HG03060 (cell line): Measurements from ENCODE around the gene TIMP3.
"Not testable (repeated sequence)": the region's sequence is repeated elsewhere in the genome, so short reads cannot be mapped to it uniquely, and the experiment has no call there.

ENCODE experiments used
- ATAC-seq: cut with Tn5 transposase; IDR thresholded peaks from one replicate; pipeline ENCODE4 v1.9.1; 2021; ENCODE audit warnings: low read depth, moderate number of reproducible peaks; ENCODE audit not compliant: unreplicated experiment

Gene TIMP3

DNA sequence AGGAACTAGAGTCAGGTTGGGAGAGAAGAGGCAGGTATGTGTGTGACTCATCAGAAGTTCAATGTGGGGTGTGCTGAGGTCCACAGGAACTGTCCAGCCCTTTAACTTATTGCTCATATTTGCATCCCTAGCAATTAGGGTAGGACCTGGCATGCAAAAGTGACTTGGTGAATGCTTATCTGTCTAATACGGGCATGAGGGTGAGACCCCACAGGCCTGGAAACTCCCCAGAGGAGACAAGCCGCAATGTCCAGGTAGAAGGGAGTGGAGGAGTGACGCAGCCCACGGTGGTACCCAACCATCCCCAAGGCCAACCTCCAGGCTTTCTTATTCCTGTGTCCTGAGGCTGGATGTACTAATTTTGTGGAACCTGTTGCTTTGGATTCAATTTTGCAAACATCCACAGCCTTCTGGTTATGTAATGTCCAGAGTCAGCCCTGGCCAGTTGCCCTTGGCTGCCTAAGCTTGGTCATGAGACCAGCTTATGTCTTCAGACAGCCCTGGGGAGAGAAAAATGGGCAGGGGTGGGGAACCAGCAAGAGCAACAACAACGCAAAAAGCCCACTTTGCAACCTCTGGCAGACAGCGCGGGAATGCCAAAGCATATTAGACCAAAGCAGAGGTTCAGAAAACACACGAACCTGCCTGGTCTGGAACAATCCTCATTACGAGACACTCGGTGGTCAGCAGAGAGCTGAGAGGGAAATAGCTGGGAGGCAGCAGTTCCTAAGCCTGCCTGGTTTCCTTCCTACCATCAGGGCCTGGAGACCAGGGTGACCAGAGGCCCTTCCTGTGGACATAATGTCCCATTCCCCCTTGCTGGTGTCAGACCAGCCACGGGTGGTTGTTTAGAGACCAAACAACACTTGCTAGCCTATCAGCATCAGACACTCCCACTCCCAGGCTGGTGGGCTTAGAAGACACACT is 49.3 kb downstream of the TIMP3 start:
- no peak for ATAC-seq

DNA sequence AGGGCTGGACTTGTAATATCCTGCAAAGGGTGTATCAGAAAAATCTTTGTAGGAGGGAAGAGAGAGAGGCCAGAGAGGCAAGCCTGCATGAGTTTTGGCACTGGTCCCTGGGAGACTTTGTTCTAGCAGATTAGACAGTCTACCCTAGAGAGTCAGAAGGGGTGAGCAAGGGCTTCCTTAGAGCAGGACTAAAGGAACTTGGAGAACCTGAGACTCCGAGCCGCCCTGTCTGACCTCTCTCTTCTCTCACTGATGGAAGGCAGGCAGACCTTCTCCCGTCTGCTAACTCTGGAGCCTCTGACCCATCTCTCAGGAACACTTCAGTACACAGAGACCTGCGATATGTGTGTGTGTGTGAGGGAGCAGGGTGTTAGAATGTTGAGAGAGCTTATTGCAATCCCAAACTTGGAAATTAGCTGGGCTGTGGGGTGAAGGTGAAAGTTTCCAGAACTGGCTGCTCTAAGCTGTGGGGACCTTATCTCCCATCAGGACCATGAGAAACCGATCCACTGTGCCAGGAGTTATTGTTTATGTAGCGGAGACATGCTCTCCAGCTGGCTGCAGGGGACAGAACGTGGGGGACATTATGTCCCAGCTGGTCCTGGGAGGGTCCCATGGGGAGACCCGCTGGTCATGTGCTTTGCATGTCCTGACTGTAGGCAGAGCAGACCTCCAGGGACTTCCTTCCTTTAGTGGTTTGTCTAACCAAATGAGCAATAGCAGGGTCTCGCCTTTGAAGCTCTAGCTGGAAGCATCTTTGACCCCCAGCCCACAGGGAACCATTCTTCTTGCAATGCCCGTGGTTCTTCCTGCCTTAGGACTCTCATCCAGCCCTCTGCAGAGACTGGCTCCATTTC is 51.1 kb downstream of the TIMP3 start:
- ATAC-seq, result no peak

DNA sequence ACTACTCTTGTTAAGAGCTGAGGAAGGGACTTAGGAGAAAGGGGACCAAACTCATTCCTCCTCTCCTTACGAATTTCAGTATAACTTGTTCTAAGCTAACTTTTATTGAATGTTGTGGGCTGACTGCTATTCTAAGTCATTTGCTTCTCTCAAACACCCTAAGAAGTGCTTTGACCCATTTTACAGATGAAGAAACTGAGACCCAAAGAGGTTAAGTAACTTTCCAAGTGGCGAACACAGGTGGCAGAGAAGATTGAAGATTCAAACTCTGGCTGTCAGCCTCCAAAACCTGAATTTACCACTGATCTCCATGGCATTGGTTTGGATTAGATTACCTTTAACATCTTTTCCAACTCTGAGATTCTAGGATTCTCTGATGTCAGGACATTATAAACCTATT is 52.2 kb downstream of the TIMP3 start:
- ATAC-seq, result no peak

DNA sequence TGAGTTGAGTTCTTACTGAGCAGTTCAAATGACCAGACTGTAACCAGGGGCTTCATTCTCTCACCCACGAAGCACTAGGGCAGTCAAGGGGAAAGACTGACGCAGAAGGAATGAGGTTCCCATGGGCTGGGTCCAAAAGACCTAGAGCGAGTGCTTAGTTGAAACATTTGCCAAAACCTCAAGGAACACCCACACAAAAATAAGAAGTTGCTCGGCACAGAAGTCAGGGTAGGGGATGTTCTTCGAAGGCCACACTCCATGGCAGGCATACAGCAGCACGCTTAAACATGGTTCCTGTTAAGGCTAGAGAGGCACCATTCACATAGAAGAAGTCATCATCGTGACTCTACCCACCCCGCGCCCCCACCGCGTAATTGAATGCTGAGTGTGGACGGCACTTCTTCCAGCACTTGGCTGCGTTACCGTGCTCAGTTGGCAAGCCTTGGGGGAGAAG is 52.9 kb downstream of the TIMP3 start:
- no peak for ATAC-seq

DNA sequence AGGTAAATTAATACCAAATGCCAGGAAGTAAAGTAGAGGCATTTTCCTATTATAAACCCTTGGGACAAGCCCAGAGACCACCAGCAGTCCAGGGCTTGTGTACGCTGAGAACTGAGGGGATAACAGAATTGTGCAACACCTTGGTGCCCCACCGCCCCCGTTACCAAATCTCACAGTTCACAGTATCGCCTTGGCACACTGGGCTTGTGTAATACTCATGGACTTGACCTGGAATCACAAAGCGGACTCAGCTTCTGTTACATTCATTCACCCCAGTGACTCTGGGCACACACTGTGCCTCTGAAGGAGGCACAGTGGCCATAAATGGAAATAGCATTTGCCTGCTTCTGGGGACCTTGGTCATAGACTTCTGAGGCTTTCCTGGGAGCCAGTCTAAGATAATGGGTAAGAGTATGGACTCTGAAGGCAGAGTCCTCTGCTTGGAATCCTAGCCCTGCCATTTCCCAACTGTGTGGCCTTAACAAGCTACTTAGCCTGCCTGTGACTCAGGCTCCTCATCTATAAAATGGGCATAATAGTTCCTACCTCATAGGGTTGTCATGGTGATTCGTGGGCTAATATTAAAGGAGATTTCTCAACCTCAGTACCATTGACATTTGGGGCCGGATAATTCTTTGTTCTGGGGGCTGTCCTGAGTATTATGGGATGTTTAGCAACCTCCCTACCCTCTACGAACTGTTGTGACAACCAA is 53.7 kb downstream of the TIMP3 start:
- ATAC-seq, result no peak

DNA sequence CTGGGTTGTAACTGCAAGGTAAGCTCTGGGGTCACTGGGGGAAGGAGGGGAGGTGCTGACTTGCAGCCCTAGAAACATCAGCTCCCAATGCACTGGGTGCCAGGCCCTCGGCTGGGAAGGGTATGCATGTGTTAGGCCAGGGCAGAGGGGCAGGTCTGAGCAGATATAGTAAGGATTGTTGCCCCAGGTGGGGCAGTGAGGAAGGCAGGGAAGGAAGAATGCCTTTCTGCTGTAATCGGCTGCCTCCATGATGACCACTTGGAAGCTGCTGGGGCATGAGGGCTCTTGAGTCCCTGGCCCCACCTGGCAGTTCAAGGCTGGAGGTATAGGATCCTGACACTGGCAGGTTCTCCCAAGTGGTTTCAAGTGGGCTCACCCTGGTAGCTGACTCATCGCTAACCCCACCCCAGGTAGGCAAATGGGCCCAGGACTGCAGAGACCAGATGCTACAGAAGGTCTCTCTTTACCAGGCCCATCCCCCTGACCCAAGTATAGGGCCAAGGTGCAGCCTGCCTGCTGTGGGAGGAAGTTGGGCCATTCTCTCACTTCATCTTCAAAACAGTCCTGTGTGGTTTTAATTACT is 56.7 kb downstream of the TIMP3 start:
- no peak for ATAC-seq

DNA sequence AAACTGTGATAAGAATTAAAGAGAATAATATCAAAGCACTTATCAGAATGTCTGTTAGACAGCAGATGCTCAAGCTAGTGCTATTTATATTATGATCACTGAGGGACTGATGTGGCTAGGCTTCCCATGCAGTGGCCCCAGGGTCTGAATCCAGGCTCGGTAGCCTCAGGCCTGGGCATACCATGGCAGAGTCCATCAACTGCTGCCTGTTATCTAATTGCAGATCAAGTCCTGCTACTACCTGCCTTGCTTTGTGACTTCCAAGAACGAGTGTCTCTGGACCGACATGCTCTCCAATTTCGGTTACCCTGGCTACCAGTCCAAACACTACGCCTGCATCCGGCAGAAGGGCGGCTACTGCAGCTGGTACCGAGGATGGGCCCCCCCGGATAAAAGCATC is 57.5 kb downstream of the TIMP3 start:
- ATAC-seq, result no peak

DNA sequence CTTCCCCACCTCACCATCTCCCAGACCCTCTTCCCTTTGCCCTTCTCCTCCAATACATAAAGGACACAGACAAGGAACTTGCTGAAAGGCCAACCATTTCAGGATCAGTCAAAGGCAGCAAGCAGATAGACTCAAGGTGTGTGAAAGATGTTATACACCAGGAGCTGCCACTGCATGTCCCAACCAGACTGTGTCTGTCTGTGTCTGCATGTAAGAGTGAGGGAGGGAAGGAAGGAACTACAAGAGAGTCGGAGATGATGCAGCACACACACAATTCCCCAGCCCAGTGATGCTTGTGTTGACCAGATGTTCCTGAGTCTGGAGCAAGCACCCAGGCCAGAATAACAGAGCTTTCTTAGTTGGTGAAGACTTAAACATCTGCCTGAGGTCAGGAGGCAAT is 58.2 kb downstream of the TIMP3 start:
- no peak for ATAC-seq

DNA sequence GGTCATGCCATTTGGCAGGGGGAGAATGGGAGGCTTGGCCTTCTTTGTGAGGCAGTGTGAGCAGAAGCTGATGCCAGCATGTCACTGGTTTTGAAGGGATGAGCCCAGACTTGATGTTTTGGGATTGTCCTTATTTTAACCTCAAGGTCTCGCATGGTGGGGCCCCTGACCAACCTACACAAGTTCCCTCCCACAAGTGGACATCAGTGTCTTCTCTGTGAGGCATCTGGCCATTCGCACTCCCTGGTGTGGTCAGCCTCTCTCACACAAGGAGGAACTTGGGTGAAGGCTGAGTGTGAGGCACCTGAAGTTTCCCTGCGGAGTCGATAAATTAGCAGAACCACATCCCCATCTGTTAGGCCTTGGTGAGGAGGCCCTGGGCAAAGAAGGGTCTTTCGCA is 59.8 kb downstream of the TIMP3 start:
- ATAC-seq, result no peak

DNA sequence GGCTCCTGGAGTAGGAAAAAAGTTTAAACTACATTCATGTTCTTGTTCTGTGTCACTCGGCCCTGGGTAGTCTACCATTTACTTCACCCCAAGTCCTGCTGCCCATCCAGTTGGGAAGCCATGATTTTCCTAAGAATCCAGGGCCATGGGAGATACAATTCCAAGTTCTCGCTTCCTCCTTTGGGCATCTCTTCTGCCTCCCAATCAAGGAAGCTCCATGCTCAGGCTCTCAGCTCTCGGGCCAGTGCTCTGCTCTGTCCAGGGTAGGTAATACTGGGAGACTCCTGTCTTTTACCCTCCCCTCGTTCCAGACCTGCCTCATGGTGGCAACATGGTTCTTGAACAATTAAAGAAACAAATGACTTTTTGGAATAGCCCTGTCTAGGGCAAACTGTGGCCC is 60.6 kb downstream of the TIMP3 start:
- no peak for ATAC-seq

DNA sequence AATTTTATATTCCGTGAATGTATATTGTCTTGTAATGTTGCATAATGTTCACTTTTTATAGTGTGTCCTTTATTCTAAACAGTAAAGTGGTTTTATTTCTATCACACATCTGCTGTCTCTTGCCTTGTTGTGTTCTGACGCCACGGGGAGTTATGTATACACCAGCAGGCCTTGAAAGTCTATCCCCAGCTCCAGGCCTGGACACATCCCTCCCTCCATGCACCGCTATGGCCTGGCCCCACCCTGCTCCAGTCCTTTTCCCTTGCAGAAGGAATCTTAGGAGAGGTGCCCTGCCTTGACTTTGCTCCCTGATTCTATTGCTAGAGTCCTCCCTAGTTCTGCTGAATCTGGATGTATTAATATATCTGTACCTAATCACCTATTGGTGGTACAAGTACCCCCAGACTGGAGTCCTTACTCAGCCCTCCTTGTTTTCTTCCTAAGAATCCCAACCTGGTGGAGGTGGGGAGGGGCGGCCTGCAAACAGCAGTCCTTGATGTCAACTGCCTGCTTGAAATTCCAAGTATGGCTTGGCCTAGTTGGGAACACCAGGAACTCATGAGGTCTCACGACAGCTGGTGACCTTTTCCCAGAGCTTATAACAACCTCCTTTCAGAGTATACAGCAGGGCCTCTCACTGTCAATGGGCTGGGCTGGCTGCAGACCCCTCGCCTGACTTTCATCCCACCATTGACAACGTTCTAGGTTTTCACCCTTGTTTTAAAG is 61.6 kb downstream of the TIMP3 start:
- ATAC-seq, result no peak

DNA sequence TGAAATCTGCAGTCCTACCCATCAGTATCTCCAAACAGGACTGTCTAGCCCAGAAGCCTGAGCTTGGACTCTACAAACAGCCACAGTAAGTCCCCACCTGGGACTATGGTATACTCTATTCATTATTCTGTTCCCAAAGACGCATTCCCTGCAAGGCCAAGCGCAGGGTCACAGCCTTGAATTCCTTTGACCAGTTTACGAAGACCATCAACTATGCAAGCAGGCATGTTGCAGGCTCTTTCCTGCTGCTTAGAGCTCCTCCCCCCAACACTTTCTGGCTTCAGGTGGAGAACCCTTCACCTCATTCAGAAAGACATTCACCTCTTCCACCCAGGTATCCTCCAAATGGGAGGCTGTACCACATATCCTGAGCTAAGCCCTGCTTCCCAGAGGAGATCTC is 62.5 kb downstream of the TIMP3 start:
- no peak for ATAC-seq

DNA sequence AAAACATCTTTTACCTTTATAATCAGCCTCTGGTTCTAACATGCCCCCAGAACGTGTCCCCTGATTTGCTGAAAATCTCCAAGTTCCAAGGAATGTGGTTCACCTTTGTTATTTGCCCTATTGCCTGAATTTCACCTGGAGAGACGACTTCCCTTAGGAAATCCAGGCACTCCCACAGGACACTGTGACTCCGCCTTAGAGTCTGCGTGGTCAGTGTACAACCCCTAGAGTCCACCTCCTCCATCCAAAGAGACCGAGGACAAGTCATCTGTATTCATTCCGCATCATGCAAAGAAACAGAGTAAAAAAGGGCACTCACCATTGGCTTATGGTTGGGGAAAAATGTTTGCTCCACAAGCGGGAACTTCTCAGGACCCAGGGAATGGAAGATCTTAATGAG is 63.1 kb downstream of the TIMP3 start:
- no peak for ATAC-seq

DNA sequence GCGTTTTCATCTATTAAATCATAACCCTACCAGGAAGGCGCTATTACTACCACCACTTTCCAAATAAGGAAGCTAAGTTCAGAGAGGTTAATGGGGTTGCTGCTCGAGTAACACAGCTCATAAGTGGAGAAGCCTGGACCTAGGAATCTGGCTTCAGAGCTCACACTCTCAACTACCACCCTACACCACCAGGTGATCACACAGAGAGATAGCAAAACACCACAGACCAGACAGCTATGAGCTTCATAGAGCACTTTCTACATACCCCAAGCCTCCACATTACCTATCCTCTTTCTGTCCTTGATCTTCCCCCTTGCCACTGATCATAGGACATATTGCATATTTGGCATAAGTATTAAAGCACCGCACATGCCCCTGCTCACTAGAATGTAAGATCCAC is 65.4 kb downstream of the TIMP3 start:
- no peak for ATAC-seq

DNA sequence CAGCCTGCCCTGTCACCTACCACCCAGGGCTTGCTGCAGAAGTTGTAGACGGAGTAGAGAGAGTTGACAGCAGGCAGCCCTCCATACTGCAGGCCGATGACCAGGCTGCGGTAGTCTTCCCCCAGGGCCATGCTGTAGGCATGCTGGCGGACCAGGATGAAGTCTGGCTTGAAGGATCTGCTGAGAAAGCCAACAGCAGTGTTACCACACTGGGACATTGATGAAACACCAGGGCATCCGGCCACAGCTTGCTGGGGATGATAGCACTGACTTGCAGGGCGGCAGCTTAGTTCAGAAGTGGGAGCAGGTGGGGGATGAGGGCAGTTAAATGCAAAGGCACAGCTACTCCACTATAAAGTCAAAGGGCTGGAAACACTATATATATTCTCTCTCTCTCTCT is 67.4 kb downstream of the TIMP3 start:
- ATAC-seq, result no peak

DNA sequence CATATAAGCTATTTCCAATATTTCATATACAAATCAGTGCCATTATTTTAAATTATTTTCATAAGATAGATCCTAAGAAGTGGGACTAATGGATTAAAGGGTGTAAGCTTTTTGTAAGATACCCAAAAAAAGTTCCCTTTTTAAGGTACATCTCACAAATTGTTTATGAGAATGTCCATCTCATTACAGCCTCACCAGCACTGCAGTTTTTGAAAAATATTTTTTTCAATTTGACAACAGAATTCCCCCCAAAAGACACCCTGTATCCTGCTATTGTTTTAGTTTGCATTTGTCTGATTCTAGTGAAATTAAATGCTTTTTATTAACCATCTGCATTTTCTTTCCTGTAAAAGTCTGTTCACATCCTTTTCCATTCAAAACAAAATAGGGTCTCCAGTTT is 69.0 kb downstream of the TIMP3 start:
- ATAC-seq, result no peak

DNA sequence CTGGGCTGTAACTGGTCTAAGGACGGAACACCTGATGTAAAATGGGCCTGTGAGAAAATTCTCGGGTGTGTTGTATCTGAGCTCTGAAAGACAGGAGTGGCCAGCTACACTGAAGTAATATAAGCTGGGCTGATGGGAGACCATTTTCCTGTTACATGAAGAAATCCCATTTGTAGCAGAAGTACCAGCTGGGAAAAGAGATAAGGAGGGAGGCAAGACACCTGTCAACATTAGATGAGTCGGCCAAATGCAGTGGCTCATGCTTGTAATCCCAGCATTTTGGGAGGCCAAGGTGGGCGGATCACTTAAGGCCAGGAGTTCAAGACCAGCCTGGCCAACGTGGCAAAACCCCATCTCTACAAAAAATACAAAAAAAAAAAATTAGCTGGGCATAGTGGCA is 72.1 kb downstream of the TIMP3 start:
- not testable (repeated sequence) for ATAC-seq

DNA sequence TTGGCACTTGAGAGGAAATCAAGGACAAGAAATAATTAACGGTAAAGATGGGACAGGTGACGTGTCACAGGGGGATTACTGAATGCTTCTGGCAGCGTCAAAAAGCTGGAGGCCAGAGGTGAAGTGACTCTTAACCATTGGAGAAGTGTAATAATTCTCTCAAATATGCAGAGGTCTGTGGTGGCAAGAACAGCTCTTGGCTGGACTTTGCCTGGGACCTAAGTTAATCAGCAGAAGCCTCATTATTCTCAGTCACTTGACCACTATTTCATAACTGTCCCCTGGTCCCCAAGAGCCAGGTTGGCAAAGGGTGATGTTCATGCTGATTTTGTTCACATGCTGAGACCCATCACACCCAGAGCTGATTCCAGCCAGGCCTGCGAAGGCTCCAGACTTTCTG is 72.9 kb downstream of the TIMP3 start:
- no peak for ATAC-seq

DNA sequence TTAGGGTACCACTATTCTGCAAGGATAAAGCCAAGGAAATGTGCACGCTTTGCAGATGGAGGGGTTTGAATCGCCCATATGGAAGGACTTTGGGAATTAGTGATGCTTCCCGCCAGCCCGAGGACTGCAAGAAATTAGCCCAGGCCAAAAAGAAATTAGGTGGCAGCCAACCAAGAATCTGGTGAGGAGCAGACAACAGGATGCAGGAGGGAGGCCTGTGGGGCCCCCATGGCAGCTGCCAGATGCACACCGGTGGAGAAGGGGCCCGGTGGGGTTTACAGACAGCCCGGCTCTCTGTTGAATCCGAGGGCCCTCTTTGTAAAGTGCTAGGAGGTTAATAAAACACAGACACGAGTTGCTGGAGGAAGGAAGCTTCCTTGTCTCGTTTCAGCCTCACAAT is 73.5 kb downstream of the TIMP3 start:
- ATAC-seq, result no peak

DNA sequence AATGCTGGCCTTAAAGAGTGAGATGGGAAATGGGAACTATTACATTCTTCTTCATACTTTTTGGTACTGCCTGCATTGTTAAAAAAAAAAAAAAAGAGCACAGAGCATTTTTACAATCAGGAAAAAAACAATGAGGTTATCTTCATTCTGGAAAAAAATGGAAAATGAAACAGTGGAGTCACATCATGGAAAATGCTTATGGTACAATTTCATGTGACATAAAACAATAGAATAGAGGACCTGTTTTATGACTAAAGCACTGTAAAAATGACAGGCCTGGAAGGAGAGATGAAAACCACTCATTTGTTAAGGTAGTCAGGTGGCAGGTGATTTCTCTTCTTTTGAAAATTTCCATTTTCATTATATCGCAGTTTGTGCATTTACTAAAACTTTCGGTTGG is 75.0 kb downstream of the TIMP3 start:
- no peak for ATAC-seq
